CD8-positive, alpha-beta memory T cell (primary cell): Measurements from ENCODE around the gene DRC3. TPM values are rescaled to one million over a fixed set of nuclear protein-coding genes. Genes with fewer than 3 reads are reported as not detected.
A peak's percentile ranks its signal among the peaks of the same experiment; 100 is the strongest.
"Not testable (repeated sequence)": the region's sequence is repeated elsewhere in the genome, so short reads cannot be mapped to it uniquely, and the experiment has no call there.

Experiments used
- CTCF ChIA-PET: fragments of 350-600 bp; sonication (Branson Sonifier 250); formaldehyde crosslinking; loops from one replicate; lab custom pipeline; 2021; ENCODE audit warnings: antibody characterized with exemption; lab: Charles Lee
- POLR2A ChIA-PET: fragments of 350-600 bp; sonication (Branson Sonifier 250); formaldehyde crosslinking; loops from one replicate; lab custom pipeline; 2021; ENCODE audit warnings: antibody characterized with exemption; lab: Charles Lee
- DNase-seq, 5 donors: peaks; one replicate each; pipeline versions ENCODE4 v3.0.0 to v3.0.0-alpha.2; 2020 to 2022; ENCODE audit warnings: mixed read lengths in 1 of 5
- H3K27ac ChIP-seq: one replicate; pipeline ENCODE4 v1.7.0; 2013; ENCODE audit warnings: low read depth, mild to moderate bottlenecking, low read length, moderate library complexity
- H3K27me3 ChIP-seq: 2 replicates; pipeline ENCODE4 v1.7.0; 2013; ENCODE audit warnings: low read length, mild to moderate bottlenecking; ENCODE audit not compliant: insufficient read depth, poor library complexity, severe bottlenecking
- H3K36me3 ChIP-seq: 2 replicates; pipeline ENCODE4 v1.7.0; 2013; ENCODE audit warnings: mild to moderate bottlenecking, low read length, moderate library complexity; ENCODE audit not compliant: insufficient read depth
- H3K4me1 ChIP-seq: 2 replicates; pipeline ENCODE4 v1.7.0; 2013; ENCODE audit warnings: mild to moderate bottlenecking, low read length, moderate library complexity; ENCODE audit not compliant: insufficient read depth
- H3K4me3 ChIP-seq: 2 replicates; pipeline ENCODE4 v1.7.0; 2013; ENCODE audit warnings: mild to moderate bottlenecking, low read length
- H3K9me3 ChIP-seq: 2 replicates; pipeline ENCODE4 v1.7.0; 2013; ENCODE audit warnings: mild to moderate bottlenecking, low read length
- H3K27ac Mint-ChIP-seq, 8 donors: one replicate each; pipeline ENCODE4 v1.8.0; 2020 to 2021; ENCODE audit warnings: mixed read lengths in 8 of 8, mild to moderate bottlenecking in 6 of 8, inconsistent platforms in 3 of 8, moderate library complexity in 3 of 8
- H3K27me3 Mint-ChIP-seq, 2 donors: one replicate each; pipeline ENCODE4 v1.8.0; 2020 to 2021; ENCODE audit warnings: mixed read lengths in 2 of 2, mild to moderate bottlenecking in 1 of 2, moderate library complexity in 1 of 2
- H3K36me3 Mint-ChIP-seq, 3 donors: one replicate each; pipeline ENCODE4 v1.8.0; 2020 to 2021; ENCODE audit warnings: mixed read lengths in 3 of 3, inconsistent platforms in 1 of 3, mild to moderate bottlenecking in 1 of 3
- H3K4me1 Mint-ChIP-seq, 3 donors: one replicate each; pipeline ENCODE4 v1.8.0; 2020 to 2021; ENCODE audit warnings: mixed read lengths in 3 of 3, inconsistent platforms in 1 of 3, mild to moderate bottlenecking in 1 of 3
- H3K4me3 Mint-ChIP-seq, 7 donors: one replicate each; pipeline ENCODE4 v1.8.0; 2020 to 2021; ENCODE audit warnings: mixed read lengths in 7 of 7, mild to moderate bottlenecking in 6 of 7, moderate library complexity in 4 of 7, inconsistent platforms in 2 of 7
- H3K9me3 Mint-ChIP-seq, 5 donors: one replicate each; pipeline ENCODE4 v1.8.0; 2020 to 2022; ENCODE audit warnings: mixed read lengths in 5 of 5, mild to moderate bottlenecking in 3 of 5, moderate library complexity in 2 of 5, inconsistent platforms in 1 of 5
- polyA plus RNA-seq: library from polyadenylated mRNA; unstranded; fragments of 300-500 nt; fragmentation: Illumina TruSeq; gene quantifications from one replicate; pipeline ENCODE4 v1.2.3, GENCODE V29; 2021
- total RNA-seq, 2 experiments: library from RNA; stranded (reverse); gene quantifications; one replicate each; pipeline ENCODE4 v1.2.3, GENCODE V29; 2021

Gene DRC3
- total and polyA plus RNA-seq, 3 experiments from 2014 or later = 0.33 to 0.60 TPM; not detected in 1

DNA sequence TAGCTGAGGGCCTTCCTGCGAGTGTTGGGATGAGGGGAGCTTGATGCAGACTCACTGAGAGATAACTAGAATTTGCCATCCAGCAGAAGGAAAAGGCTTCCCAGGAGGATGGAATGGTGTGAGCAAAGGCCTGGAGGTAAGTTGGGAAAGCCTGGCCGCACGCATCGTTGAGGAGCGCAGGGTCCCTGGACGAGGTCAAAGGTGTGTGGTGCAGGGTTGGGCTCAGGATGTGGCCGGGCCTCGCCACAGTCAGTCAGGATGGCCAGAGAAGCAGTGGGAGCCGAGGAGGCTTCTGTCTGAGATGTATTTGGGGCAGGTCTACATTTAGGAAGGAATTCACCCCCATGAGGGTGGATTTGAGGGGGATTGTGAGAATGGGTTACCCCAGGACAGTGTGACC lies 16.4 kb downstream of the DRC3 start:
- no peaks in the 10 kb centered on the region for H3K36me3 Mint-ChIP-seq

DNA sequence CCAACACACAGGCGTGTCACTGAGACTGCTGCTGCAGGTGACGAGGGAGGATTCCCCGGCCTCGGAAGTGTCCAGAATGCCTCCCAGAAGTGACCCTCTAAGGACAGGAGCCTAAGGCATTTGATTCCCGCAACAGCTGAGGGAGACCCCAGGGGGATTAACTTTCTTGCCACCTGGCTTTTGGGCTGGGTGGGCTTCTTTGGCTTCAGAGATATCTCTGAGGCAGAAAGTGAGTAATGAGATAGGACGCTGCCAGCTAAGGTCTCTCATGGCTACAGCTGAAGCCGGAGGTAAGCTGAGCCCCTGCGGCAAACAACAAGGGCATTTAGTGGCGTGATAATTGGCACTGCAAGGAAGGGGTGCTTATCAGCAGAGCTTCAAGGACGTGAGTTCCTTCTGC lies 17.0 kb downstream of the DRC3 start:
- no peaks in the 10 kb centered on the region for H3K4me1 Mint-ChIP-seq
- ChIA-PET CTCF (no interaction called here), POLR2A (no interaction called here)
- Histone ChIP-seq H3K9me3 (no peaks in the 10 kb centered on the region), H3K27me3 (no peaks in the 10 kb centered on the region), H3K4me3 (no peak overlapping the region), H3K4me1 (no peaks in the 10 kb centered on the region), H3K27ac (no peak overlapping the region), H3K36me3 (no peaks in the 10 kb centered on the region)
- no peaks in the 10 kb centered on the region for H3K9me3 Mint-ChIP-seq
- no peak overlapping the region for H3K27ac Mint-ChIP-seq
- H3K27me3 Mint-ChIP-seq = no peaks in the 10 kb centered on the region
- no peak overlapping the region for H3K4me3 Mint-ChIP-seq
- DNase-seq = no peak
- no peaks in the 10 kb centered on the region for H3K36me3 Mint-ChIP-seq

More for the DNA sequence above, 16.4 kb downstream of the DRC3 start:
- Mint-ChIP-seq H3K27ac (no peak overlapping the region), H3K27me3 (no peaks in the 10 kb centered on the region), H3K9me3 (no peaks in the 10 kb centered on the region), H3K4me3 (peak overlapping the region in 1 of 7 donors; percentile 5), H3K4me1 (no peaks in the 10 kb centered on the region)
- H3K27ac ChIP-seq = no peak overlapping the region
- H3K9me3 ChIP-seq = no peaks in the 10 kb centered on the region
- ChIA-PET CTCF (no interaction called here), POLR2A (no interaction called here)
- H3K4me3 ChIP-seq = no peak overlapping the region
- H3K27me3 ChIP-seq = no peaks in the 10 kb centered on the region
- H3K4me1 ChIP-seq = no peaks in the 10 kb centered on the region
- H3K36me3 ChIP-seq = no peaks in the 10 kb centered on the region
- DNase-seq = no peak

GRCh38 chr17:17990282-17990681 lies 17.6 kb downstream of the DRC3 start:
- ChIA-PET POLR2A (no interaction called here), CTCF (no interaction called here)
- H3K4me1 Mint-ChIP-seq = no peaks in the 10 kb centered on the region

DNA sequence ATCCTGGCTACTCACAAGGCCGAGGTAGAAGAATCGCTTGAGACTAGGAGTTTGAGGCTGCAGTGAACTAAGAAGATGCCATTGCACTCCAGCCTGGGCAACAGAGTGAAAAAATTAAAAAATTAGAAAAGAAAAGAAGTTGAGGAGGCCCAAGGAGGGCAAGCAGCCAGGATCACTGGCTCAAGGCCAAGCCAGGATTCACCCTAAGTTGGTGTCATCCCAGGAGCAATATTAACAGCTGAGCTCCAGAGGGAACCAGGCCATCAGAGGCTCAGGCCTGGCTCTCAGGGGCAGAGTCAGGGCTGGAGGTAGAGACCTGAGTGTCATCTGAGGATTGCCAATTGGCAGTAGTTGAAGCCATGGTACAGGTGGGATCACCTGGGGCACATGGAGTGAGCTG lies 20.7 kb downstream of the DRC3 start:
- Mint-ChIP-seq H3K36me3 (no peaks in the 10 kb centered on the region), H3K4me1 (no peaks in the 10 kb centered on the region), H3K27me3 (no peaks in the 10 kb centered on the region), H3K27ac (peak overlapping the region in 1 of 8 donors; percentile 33), H3K9me3 (no peaks in the 10 kb centered on the region), H3K4me3 (no peak overlapping the region)
- CTCF ChIA-PET = interaction anchor here (1.6 kb wide), 1 partner anchor 35 kb away, joined by 4 read pairs; no protein-coding TSS in a partner anchor
- no peaks in the 10 kb centered on the region for H3K9me3 ChIP-seq
- H3K36me3 ChIP-seq = no peaks in the 10 kb centered on the region
- no peaks in the 10 kb centered on the region for H3K4me1 ChIP-seq
- no peaks in the 10 kb centered on the region for H3K27me3 ChIP-seq
- POLR2A ChIA-PET = interaction anchor here (0.5 kb wide), 1 partner anchor 36 kb away, joined by 13 read pairs; no protein-coding TSS in a partner anchor
- DNase-seq = no peak
- H3K4me3 ChIP-seq = no peak overlapping the region
- H3K27ac ChIP-seq = no peak overlapping the region

More at GRCh38 chr17:17990282-17990681, 17.6 kb downstream of the DRC3 start:
- no peaks in the 10 kb centered on the region for H3K27me3 Mint-ChIP-seq
- Histone ChIP-seq H3K27me3 (no peaks in the 10 kb centered on the region), H3K4me1 (no peaks in the 10 kb centered on the region), H3K36me3 (no peaks in the 10 kb centered on the region), H3K4me3 (no peak overlapping the region), H3K9me3 (no peaks in the 10 kb centered on the region), H3K27ac (no peak overlapping the region)
- peak overlapping the region in 1 of 8 donors; percentile 37 for H3K27ac Mint-ChIP-seq
- H3K9me3 Mint-ChIP-seq = no peaks in the 10 kb centered on the region
- no peaks in the 10 kb centered on the region for H3K36me3 Mint-ChIP-seq
- no peak for DNase-seq
- no peak overlapping the region for H3K4me3 Mint-ChIP-seq

- POLR2A ChIA-PET = interaction anchor here (0.5 kb wide), 1 partner anchor 36 kb away, joined by 13 read pairs; no protein-coding TSS in a partner anchor
- H3K27me3 Mint-ChIP-seq = no peaks in the 10 kb centered on the region
- DNase-seq = no peak
- Histone ChIP-seq H3K36me3 (no peaks in the 10 kb centered on the region), H3K4me3 (no peak overlapping the region), H3K9me3 (no peaks in the 10 kb centered on the region), H3K27me3 (no peaks in the 10 kb centered on the region), H3K4me1 (no peaks in the 10 kb centered on the region), H3K27ac (no peak overlapping the region)
- no peaks in the 10 kb centered on the region for H3K4me1 Mint-ChIP-seq
- no peaks in the 10 kb centered on the region for H3K9me3 Mint-ChIP-seq
- H3K36me3 Mint-ChIP-seq = no peaks in the 10 kb centered on the region
- CTCF ChIA-PET = no interaction called here
- H3K27ac Mint-ChIP-seq = no peak overlapping the region
- no peak overlapping the region for H3K4me3 Mint-ChIP-seq
Observed at GRCh38 chr17:17993852-17994251, 21.2 kb downstream of the DRC3 start.

- H3K4me3 ChIP-seq = no peak overlapping the region
- no peaks in the 10 kb centered on the region for H3K9me3 ChIP-seq
- CTCF ChIA-PET = interaction anchor here (1.2 kb wide), 1 partner anchor 103 kb away, joined by 3 read pairs; no protein-coding TSS in a partner anchor
- POLR2A ChIA-PET = no interaction called here
- no peaks in the 10 kb centered on the region for H3K4me1 Mint-ChIP-seq
- no peaks in the 10 kb centered on the region for H3K4me1 ChIP-seq
- peak overlapping the region in 1 of 8 donors; percentile 47 for H3K27ac Mint-ChIP-seq
- peak in 1 of 5 donors; percentile 16 for DNase-seq
- no peaks in the 10 kb centered on the region for H3K36me3 Mint-ChIP-seq
- no peaks in the 10 kb centered on the region for H3K27me3 ChIP-seq
- H3K36me3 ChIP-seq = no peaks in the 10 kb centered on the region
- no peaks in the 10 kb centered on the region for H3K27me3 Mint-ChIP-seq
- no peaks in the 10 kb centered on the region for H3K9me3 Mint-ChIP-seq
- no peak overlapping the region for H3K27ac ChIP-seq
- H3K4me3 Mint-ChIP-seq = no peak overlapping the region
Observed at GRCh38 chr17:17994271-17995069, 21.8 kb downstream of the DRC3 start.

- H3K9me3 ChIP-seq, H3K27me3 ChIP-seq, H3K27ac Mint-ChIP-seq, H3K4me1 Mint-ChIP-seq, DNase-seq, H3K4me3 Mint-ChIP-seq, H3K36me3 ChIP-seq, H3K36me3 Mint-ChIP-seq, POLR2A ChIA-PET, H3K27ac ChIP-seq, H3K9me3 Mint-ChIP-seq, H3K4me1 ChIP-seq, H3K27me3 Mint-ChIP-seq, H3K4me3 ChIP-seq: not testable (repeated sequence)
- CTCF ChIA-PET = interaction anchor here (1.2 kb wide), 1 partner anchor 105 kb away, joined by 3 read pairs; no protein-coding TSS in a partner anchor
Observed at GRCh38 chr17:17995887-17996286, 23.2 kb downstream of the DRC3 start.

- no peaks in the 10 kb centered on the region for H3K4me1 Mint-ChIP-seq
Observed at GRCh38 chr17:17998934-17999333, 26.3 kb downstream of the DRC3 start.

More at GRCh38 chr17:17998934-17999333, 26.3 kb downstream of the DRC3 start:
- Histone ChIP-seq H3K9me3 (no peaks in the 10 kb centered on the region), H3K36me3 (no peaks in the 10 kb centered on the region), H3K27ac (no peak overlapping the region), H3K27me3 (no peaks in the 10 kb centered on the region), H3K4me3 (no peak overlapping the region), H3K4me1 (no peaks in the 10 kb centered on the region)
- no peak overlapping the region for H3K4me3 Mint-ChIP-seq
- H3K27me3 Mint-ChIP-seq = no peaks in the 10 kb centered on the region
- peak overlapping the region in 1 of 8 donors; percentile 47 for H3K27ac Mint-ChIP-seq
- DNase-seq = no peak
- H3K36me3 Mint-ChIP-seq = no peaks in the 10 kb centered on the region
- no peaks in the 10 kb centered on the region for H3K9me3 Mint-ChIP-seq
- ChIA-PET POLR2A (no interaction called here), CTCF (no interaction called here)
